NCI-H2029 treated with DMSO at 0.1 percent for 48 hours (cell line): ENCODE results near the gene MAD1L1.

Experiments
- DNase-seq: peaks from one replicate; lab custom pipeline; 2025; lab: John Stamatoyannopoulos, UW

Gene MAD1L1

DNA sequence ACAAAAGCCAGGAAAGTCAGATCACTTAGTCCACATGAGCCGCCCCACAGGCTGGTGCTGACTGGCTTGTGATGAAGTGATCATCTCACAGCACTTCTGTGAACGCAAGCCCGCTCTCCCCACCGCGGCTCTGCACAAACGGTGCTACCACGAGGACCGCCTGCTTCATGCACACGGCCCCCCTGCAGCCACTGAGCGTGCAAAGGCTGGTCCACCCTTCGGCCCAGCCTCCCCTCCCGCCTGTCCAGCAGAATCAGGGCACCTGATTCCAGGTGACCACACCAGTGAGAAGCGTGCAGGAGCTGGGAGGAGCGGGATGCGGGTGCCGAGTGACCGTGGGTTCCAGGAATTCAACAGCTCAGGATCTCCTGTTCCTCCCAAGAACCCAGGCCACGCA, 32.2 kb downstream of the MAD1L1 start:
- DNase-seq, result no peak

DNA sequence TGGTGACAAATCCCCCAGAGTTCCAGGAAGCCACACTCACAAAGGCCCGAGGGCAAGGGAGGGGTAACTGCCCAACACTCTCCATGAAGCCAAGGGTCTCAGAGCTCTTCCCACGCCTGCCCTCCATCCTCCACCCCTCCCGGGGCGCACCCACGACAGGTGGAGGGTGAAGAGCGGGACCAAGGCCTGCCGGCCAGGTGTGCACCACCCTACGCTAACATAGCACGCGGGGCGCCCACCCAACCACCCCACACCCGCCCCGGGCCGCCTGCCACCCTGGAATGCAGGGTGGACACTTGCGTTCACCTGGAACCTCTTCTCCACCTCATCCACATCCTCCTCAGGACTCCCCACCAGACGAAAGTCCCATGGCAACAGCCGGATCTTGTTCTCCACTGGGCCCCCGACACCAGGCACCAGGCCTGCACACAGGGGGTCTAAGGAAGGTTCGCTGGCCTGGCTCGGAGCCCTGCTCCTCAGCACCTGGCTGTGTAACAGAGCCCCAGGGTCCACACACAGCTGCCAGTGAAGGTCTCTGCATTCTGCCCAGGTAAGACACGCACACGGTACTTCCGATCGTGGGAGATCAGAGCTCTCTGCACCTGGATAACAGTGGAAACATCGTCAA, 32.7 kb downstream of the MAD1L1 start:
- DNase-seq, result no peak

DNA sequence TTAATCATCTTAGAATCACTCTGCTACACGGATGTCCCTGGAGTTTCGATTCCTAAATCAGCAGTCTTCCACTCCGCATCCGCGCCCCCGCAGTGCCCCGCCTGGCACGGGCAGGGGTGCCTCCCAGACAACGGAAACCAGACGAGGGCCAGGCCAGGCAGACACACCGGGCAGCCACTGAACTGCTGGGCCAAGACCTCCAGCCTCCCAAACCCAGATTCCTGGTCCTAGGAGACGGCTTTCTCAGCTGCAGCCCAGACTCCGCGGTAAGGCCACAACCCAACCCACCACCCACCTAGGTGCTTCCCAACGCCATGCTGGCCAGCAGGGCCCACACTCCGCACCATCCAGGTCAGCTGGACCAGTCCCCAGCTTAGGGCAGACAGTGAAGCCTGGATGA, 33.2 kb downstream of the MAD1L1 start:
- no peak for DNase-seq

DNA sequence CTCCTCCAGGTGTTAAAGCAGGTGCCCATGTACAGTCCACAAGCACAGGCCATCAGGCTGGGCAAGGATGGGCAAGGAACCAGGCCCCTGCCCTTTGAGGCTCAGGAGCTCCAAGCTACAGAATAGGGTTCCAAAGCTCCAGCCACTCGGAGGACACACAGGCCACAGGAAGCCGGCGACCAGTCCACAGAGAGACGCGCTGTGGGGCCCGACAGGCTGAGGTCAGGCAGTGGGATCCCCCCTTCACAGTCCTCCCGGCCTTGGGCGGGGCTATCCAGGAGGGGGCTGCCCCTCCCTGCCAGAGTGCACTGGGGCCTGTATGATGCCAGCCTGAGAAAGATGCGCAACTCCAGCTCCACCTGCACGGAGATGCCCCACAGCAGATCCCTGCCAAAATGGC, 34.0 kb downstream of the MAD1L1 start:
- no peak for DNase-seq

DNA sequence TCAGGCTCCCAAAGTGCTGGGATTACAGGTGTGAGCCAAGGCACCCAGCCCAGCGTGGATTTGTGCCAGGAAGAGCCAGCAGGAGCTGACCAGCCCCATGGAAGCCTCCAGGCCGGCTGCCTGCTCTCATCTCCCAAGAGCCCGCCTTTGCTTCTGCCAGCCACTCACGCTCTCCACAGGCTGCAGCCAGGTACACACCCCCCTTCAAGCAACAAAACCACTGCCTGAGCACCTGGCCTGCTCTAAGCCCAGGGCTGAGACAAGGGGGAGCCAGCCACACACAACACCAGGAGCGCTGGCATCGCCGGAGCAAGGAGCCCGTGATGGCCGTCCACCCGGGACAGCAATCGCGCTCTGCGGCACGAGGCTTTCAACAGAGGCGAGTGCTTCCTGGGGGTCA, 34.5 kb downstream of the MAD1L1 start:
- peak; percentile 96 for DNase-seq

DNA sequence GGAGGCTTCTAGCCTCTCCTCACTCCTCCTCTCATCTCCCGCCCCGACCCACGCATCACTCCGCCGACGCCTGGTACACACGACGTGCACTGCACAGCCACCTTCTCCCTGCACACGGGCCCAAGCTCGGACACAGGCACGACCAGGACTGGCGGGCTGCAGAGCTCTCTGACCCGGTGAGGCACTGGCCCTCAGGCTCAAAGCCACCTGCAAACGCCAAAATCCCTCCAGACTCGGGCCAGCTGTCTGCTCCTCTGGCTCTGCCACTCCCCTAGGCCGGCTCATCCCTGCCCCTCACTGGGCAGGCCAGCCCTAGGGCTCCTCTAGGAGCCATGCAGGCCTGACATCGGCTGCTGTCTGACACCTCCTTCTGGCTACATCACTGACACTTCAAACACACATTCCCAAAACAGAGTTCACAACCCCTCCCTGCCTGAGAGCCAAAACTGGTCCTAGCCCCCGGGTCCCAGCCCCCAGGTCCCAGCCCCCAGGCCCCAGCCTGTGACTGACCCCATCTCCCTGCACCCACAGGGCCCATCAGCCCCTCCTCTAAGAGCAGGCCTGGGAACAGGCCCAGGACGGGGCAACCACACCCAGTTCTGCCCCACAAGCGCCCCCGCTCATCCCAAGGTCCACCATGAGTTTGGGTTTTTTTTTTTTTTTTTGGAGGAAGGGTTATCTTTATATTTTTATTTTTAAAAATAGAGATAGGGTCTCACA, 35.1 kb downstream of the MAD1L1 start:
- DNase-seq, result no peak

DNA sequence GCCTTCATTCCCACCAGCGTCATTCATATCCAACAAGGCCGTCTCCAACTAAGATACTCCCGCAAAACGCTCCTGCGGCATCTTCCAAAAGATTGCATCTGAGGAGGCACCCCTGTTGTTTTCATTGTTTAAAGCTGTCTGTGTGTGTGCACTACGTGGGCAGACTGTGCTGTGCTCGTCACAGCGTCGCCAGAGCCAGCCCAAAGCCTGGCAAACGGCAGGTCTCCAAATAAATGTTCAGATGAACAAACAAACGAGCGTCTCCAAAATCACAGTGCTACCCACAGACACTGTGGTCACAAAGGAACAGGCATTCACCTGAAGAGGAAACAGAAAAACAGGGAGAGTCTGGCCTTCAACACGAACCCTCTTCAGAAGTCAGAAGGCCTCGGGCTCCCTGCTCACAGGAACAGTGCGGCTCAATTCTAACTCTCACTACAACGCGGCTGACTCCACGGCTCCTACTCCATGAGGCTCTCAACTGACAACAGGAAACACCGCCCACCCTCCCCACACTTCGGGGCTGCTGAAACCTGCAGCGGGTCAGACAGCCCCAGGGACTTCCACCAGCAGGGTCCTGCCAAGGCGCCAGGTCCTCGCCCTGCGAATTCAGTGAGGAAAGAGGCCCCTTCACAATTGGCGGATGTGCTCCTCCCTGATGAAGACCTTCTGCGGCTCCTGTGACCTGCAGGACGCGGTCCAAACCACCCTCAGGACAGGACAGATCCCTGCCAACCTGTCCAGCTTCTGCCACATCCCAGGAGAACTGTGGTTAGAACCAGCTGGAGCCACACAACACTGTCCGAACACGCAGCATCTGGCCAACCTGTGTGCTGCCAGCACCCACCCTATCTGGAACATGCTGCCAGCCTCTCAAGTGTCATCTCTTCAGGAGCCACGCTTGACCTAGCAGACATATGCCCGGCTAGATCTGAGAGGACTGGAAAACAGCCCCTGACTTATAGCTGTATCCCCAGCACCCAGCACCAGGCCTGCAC, 36.1 kb downstream of the MAD1L1 start:
- DNase-seq, result peak; percentile 92

DNA sequence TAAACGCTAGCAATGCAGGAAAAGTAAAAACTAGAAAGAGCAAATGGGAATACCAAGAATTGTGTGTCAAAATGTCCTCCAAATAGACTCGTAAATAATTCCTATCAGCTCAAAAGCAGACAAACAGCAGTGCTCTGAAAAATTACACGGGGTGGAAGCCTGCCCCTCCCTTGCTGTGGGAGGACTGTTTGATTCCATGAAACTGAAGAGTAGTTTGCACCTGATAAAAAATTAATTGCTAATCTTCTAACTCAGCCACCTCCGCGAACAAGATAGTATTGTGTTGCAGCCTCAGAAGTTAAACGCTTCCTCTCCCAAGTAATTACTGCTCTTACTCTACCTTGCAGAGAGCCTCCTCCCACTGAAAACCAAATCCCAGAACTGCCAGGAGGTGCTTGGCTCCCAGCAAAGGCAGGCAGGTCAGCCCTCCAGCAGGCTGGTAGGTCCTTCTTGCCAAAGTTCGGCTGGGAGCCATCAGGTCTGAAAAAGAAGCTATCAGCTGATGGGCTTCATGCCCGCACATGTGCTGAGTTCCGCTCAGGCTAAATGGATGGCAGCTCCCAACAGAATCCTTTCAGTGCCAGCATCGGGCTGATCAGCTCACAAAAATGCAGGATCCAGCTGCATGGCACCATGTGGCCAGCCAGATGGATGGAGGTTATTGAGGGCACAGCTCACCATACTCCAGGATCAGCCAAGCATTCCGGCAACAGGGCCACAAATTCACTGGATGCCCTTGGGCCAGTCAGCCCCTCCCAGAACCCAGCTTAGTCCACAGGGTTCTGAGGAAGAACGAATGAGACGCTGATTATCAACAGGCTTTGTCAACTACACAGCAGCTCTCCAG, 37.1 kb downstream of the MAD1L1 start:
- DNase-seq, result peak; percentile 83

DNA sequence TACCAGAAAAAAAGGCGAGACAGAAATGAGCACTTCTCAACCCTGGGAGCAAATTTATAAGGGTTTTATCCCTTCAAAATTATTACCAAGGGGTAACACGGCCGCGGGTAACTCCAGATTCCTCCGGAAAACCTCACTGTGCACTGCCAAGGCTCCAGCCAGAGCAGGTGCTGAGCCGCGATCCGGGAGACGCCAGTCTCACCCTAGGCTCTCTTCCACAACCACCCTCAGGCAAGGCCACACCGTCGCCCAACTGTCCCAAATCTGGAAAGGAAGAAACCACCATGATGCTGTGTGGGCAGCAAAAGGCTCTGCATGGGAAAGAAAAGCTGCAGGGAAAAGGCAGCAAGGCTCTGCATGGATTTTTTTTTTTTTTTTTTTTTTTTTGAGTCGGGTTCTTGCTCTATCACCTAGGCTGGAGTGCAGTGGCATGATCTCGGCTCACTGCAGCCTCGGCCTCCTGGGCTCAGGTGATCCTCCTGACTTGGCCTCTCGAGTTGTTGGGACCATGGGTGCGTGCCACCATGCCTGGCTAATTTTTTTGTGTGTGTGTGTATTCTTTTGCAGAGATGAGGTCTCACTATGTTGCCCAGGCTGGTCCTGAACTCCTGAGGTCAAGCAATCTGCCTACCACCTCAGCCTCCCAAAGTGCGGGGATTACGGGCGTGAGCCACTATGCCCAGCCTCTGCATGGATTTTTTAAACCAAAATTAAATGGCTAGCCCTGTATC, 39.0 kb downstream of the MAD1L1 start:
- no peak for DNase-seq

DNA sequence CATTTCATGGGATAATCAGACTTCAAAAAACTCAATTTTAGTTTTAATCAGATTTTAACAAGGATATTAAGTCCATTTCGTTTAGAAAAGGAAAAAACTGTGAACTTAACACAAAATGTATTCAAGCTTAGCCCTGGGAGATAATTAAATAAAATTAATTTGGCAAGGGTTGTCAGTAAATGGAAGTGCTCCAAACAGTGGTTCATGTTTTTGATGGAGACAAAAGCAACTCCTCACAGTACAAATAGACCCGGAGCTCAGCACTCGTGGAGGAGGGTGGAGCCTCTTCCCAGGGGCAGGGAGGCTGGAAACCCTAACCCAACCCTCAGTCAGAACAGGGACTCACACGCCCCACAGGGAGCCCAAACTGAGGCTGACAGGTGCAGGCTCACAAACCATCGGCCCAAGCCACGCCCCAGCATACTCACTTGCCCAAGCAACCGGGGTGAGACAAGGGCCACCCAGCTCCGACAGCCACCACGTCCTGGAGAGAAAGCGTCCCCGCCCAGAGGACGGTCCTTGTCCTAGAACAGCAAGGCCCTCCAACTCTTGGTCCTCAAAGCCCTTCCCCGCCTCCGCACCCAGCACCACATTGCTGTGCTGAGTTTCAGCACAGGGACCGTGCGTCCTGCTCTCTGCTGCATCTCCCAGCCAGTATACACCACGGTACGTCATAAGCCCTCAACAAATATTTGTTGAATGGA, 39.8 kb downstream of the MAD1L1 start:
- DNase-seq, result peak; percentile 95

DNA sequence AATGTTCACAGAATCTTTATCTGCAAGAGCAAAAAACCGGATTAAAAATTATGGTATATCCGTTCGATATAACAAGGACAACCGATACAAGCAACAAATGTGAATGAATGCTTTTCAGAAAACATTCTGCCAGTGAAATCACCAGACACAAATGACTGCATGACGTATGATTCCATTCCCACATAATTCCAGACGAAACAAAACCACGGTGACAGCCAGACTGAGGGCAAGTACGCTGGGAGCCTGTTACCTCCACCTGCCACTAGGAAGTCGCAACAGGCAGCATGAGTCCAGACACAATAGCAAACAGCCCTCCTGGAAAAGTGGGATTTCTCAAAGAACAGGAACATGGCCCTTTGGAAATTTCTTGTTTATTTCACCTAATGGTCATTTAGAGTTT, 41.7 kb downstream of the MAD1L1 start:
- DNase-seq, result peak; percentile 21

DNA sequence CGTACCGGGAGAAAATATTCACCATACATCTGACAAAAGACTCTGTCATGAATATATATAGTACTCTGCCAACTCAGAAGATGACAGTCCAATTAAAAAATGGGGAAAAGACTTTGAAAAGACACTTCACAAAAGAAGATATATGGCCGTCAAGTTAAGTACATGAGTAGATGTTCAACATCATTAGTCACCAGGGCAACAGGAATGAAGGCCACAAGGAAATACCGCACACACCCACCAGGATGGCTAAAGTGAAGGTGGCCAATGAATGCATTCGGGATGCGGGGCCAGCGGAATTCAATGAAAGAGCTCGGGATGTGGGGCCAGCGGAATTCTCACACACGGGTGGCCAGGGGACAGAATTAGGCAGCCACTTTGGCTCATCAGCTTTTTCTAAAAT, 42.2 kb downstream of the MAD1L1 start:
- no peak for DNase-seq

DNA sequence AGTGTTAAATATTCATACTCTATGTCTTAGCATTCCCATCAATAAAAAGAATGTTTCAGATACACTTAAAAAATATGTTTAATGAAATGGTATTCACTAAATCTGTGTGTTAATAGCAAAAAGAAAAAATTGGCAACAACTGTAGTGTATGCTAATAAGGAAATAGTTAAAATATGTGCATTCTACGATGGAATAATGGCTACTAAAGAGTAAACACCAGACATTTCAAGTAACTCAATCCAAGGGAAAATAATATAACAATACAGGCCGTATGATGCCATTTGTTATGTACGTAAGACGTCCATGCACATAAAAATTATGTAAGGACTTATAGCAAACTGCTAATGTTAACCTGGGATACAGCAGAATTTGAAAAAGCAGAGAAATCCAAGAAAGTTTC, 46.6 kb downstream of the MAD1L1 start:
- DNase-seq, result no peak

DNA sequence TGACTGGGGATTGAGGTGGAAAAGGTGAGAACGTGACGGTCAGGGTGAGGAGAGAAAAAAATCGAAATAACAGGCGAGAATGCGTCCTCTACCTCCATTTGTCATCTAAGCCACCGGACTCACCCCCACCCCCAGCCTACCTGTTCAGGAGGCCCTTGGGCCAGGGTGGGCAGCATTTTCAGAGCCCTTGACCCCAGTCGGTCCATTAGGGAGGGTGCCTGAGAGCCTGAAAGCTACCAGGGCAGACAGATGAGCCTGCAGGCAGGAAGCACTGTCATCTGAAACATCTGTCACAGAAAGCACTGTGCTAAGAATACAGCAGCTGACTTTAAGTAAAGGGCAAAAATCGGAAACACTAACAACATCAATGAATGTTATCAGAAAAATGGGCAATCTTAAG, 47.0 kb downstream of the MAD1L1 start:
- no peak for DNase-seq

DNA sequence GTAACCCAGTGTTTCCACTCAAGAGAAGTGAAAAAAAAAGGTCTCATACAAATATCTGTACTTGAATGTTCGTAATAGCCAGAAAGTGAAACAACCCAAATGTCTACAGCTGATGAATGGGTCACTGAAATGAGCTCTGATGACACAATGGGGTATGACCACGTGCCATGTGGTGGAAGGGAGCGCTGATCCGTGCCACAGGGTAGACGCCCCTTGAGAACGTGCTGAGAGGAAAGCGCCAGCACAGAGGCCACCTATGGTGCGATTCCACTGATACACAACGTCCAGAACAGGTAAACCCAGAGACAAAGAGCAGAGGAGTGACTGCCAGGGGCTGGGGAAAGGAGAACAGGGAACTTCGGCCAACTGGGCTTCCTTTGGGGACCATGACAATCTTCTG, 50.3 kb downstream of the MAD1L1 start:
- no peak for DNase-seq

DNA sequence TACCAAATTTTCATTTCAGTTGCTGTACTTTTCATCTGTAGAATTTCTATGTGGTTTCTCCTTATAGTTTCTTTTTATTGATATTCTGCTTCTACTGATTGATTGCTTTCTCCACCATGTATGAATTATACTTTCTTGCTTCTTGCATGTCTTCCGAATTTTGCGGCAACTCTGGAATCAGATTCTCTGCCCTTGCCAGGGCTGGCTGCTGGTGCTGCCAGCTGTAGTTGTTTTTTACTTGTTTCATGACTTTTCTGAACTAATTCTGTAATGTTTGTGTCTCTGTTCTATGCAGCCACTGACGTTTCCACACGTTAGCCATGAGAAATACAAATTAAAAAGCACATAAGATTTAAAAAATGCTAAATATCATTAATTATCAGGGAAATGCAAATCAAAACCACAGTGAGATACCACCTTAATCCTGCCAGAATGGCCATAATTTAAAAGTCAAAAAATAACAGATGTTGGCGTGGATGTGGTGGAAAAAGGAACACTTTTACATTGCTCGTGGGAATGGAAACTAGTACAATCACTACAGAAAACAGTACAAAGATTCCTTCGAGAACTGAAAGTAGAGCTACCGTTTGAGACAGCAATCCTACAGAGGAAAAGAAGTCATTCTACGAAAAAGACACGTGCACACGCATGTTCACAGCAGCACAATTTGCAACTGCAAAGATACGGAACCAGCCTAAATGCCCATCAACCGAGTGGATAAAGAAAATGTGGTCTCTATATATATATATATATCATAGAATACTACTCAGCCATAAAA, 51.5 kb downstream of the MAD1L1 start:
- no peak for DNase-seq

DNA sequence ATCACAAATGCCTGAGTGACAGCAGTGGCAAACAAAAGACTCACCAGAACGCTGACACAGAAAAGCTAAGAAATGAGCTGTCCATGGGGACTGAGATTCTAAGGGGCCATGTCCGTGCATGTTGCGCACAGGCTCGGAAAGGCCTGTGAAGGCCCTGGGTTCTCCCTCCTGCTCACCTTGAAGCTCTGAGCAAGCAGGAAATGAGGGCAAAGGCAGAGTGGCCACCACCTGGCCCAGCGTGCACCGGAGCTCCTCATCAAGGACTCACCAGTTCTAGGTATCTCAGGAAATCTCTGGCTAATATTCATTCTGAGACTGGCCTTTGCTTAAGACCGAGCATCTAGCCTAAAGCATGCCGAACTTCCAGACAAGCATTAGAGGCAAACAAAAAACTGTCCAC, 52.7 kb downstream of the MAD1L1 start:
- DNase-seq, result no peak

DNA sequence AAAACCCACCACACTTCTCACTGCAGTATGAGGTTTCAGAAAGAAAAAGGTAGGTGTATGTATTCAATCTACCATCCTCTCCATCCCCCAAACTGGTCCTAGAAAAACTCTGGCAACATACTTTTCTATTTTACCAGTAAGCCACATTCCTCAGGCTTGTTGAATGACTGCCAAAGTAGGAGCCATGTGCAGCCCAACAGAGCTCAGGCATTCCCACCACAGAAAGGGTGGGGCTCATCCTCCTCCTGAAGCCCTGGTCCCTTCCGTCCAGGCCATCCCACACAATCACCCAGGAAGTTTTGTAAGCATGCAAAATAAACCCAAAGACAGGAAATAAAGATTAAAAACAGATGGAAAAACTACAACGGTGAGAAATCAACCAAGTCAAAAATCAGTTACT, 57.2 kb downstream of the MAD1L1 start:
- no peak for DNase-seq

DNA sequence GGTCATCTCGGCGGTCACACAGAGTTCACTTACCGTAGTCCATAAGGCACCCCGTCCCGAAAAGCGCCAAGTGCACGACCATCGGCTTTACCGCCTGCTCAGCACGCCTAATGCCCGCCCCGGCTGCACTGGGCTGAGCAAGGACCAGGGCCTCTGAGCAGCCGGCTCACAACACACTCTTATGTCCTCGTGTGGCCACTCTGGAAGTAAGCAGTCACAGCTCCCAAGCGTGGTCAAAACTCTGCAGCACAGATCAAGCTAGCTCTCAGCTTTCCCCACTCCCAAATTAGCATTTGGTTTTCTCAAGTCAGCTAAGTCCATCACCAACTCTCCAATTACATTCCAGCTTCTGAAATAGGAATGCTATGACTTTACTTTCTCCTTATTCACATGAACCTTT, 57.7 kb downstream of the MAD1L1 start:
- no peak for DNase-seq
